ENCODE results near the gene ST7L.

GRCh38 chr1:112618114-112618720 is 724 bp downstream of the ST7L start:
- no peak for TF ChIP-seq NR3C1 (CRISPR knock-in tag; conservative IDR thresholded peaks at IDR 0.05; ENCODE audit: low read depth)
- no peak for TF ChIP-seq ATF1 (CRISPR knock-in tag; IDR thresholded peaks at IDR 0.05)
- TF ChIP-seq CTCF (IDR thresholded peaks at IDR 0.05): no peak
- TF ChIP-seq RELA (CRISPR knock-in tag; IDR thresholded peaks at IDR 0.05; ENCODE audit: borderline replicate concordance): no peak
- TF ChIP-seq ZSCAN18 (CRISPR knock-in tag; IDR thresholded peaks at IDR 0.05): no peak
- no peak for TF ChIP-seq E2F5 (CRISPR knock-in tag; IDR thresholded peaks at IDR 0.05)
- no peak for TF ChIP-seq USF2 (CRISPR knock-in tag; IDR thresholded peaks at IDR 0.05)
- no peak for TF ChIP-seq JUN (CRISPR knock-in tag; IDR thresholded peaks at IDR 0.05)
- no peak for TF ChIP-seq MAX (CRISPR knock-in tag; IDR thresholded peaks at IDR 0.05)
- TF ChIP-seq NR1H2 (CRISPR knock-in tag; IDR thresholded peaks at IDR 0.05): no peak

Measured in WTC11 (cell line).